A549 (cell line): Measurements from ENCODE around the gene VPS51. TPM values are rescaled to one million over a fixed set of nuclear protein-coding genes. Genes with fewer than 3 reads are reported as not detected.

Experiments used
- ATAC-seq, 2 experiments: fragments of 200-7000 bp in 1 of 2; fragments of >200 bp in 1 of 2; cut with Nextera tagmentation in 1 of 2; cut with Tn5 transposase in 1 of 2; 3 replicates each; pipeline versions ENCODE4 v1.8.0 to v1.9.1; 2018 to 2020; ENCODE audit warnings: mild to moderate bottlenecking in 1 of 2, moderate library complexity in 1 of 2
- CTCF ChIA-PET: fragments of 300-600 bp; sonication (Branson Sonifier 250); formaldehyde crosslinking; extraction: SDS; loops from one replicate; lab custom pipeline; 2021; ENCODE audit warnings: antibody characterized with exemption, inconsistent platforms; lab: Yijun Ruan, JAX
- POLR2A ChIA-PET: fragments of 350-600 bp; formaldehyde crosslinking; extraction: SDS; loops from one replicate; lab custom pipeline; 2021; ENCODE audit warnings: antibody characterized with exemption, inconsistent platforms; lab: Yijun Ruan, JAX
- DNase-seq, 2 experiments: peaks; one replicate each; pipeline versions ENCODE4 v3.0.0 to v3.0.0-alpha.2; 2011 to 2016; ENCODE audit warnings: low read depth in 1 of 2, low spot score in 1 of 2
- FAIRE-seq: peaks from 2 replicates; lab custom pipeline; 2011; peaks lifted over from hg19 to GRCh38; lab: Jason Lieb, UNC
- H3K27ac ChIP-seq, 2 experiments: fragments of >200 bp; sonication (Bioruptor Twin); formaldehyde crosslinking; 3 replicates each; pipeline ENCODE4 v1.5.1; 2016 to 2017
- H3K4me1 ChIP-seq: fragments of >200 bp; sonication (Bioruptor Twin); formaldehyde crosslinking; 3 replicates; pipeline ENCODE4 v1.6.1; 2016
- H3K4me2 ChIP-seq: fragments of >200 bp; sonication (Bioruptor Twin); formaldehyde crosslinking; 3 replicates; pipeline ENCODE4 v1.6.1; 2016
- H3K4me3 ChIP-seq: fragments of >200 bp; sonication (Bioruptor Twin); formaldehyde crosslinking; 3 replicates; pipeline ENCODE4 v1.5.1; 2016
- H3K9me3 ChIP-seq: fragments of >200 bp; sonication (Bioruptor Twin); formaldehyde crosslinking; 3 replicates; pipeline ENCODE4 v1.6.1; 2016
- BHLHE40 ChIP-seq: IDR thresholded peaks from 2 replicates; pipeline ENCODE4 v1.6.1; 2012; ENCODE audit warnings: low read depth, low read length, inconsistent platforms
- CBX8 ChIP-seq: fragments of 200-600 bp; sonication (generic); IDR thresholded peaks from 2 replicates; pipeline ENCODE4 v1.6.1; 2016
- CEBPB ChIP-seq, 2 experiments: fragments of >200 bp in 1 of 2; sonication (Bioruptor Twin) in 1 of 2; formaldehyde crosslinking in 1 of 2; IDR thresholded peaks; 2 replicates each; pipeline ENCODE4 v1.6.1; 2012 to 2016
- EHF ChIP-seq: fragments of 250-450 bp; sonication (Bioruptor Pico); IDR thresholded peaks from 2 replicates; pipeline ENCODE4 v1.5.0; 2020; ENCODE audit warnings: mild to moderate bottlenecking
- EP300 ChIP-seq, 2 experiments: fragments of >200 bp; sonication (Bioruptor Twin); formaldehyde crosslinking; IDR thresholded peaks; 2 replicates in 1 of 2; 3 replicates in 1 of 2; pipeline ENCODE4 v1.6.1; 2016 to 2017
- HEYL ChIP-seq: fragments of 250-450 bp; sonication (Bioruptor Pico); IDR thresholded peaks from 2 replicates; pipeline ENCODE4 v1.8.0; 2021; ENCODE audit warnings: mild to moderate bottlenecking, moderate library complexity
- KDM1A ChIP-seq: fragments of 200-600 bp; sonication (generic); IDR thresholded peaks from 2 replicates; pipeline ENCODE4 v1.6.1; 2016; ENCODE audit warnings: low read depth, mild to moderate bottlenecking
- PHF8 ChIP-seq: fragments of 200-600 bp; sonication (generic); IDR thresholded peaks from 2 replicates; pipeline ENCODE4 v1.6.1; 2016; ENCODE audit warnings: low read depth, mild to moderate bottlenecking, antibody characterized with exemption, moderate library complexity, borderline replicate concordance
- POLR2A ChIP-seq: IDR thresholded peaks from 2 replicates; pipeline ENCODE4 v1.6.1; 2012; ENCODE audit warnings: mild to moderate bottlenecking, low read length
- RAD21 ChIP-seq, 2 experiments: fragments of >200 bp in 1 of 2; sonication (Bioruptor Twin) in 1 of 2; formaldehyde crosslinking in 1 of 2; IDR thresholded peaks in 1 of 2; conservative IDR thresholded peaks in 1 of 2; 2 replicates in 1 of 2; 3 replicates in 1 of 2; pipeline ENCODE4 v1.6.1; 2012 to 2018; ENCODE audit warnings: inconsistent platforms in 1 of 2
- RARB ChIP-seq: fragments of 250-450 bp; sonication (Bioruptor Pico); IDR thresholded peaks from 2 replicates; pipeline ENCODE4 v1.8.0; 2021; ENCODE audit warnings: mild to moderate bottlenecking, moderate library complexity
- RFX5 ChIP-seq: fragments of 450-650 bp; IDR thresholded peaks from 2 replicates; pipeline ENCODE4 v1.7.1; 2014; ENCODE audit warnings: antibody characterized with exemption, mild to moderate bottlenecking, moderate library complexity
- SMC3 ChIP-seq: fragments of >200 bp; sonication (Bioruptor Twin); formaldehyde crosslinking; IDR thresholded peaks from 3 replicates; pipeline ENCODE4 v1.6.1; 2018; ENCODE audit warnings: inconsistent platforms
- WGBS: methylation state at CpG from one replicate; pipeline ENCODE4 v1.1.6; 2017; ENCODE audit errors: missing lambda C conversion rate; 5-methylcytosine and 5-hydroxymethylcytosine counted together
- polyA plus RNA-seq, 4 experiments: library from polyadenylated mRNA; depleted of rRNA in 3 of 4; stranded (reverse); fragments of >200 nt; fragmentation: RNase III in 1 of 4; extraction: RNeasy Plus Mini Kit Qiagen cat#74134 plus additional on column Dnase treatment in 1 of 4; gene quantifications; 2 replicates in 3 of 4; 3 replicates in 1 of 4; pipeline ENCODE4 v1.2.3, GENCODE V29; 2011 to 2017
- TF ChIP-seq, protein P1 (sequence below): fragments of 200-600 bp; sonication (generic); IDR thresholded peaks from 2 replicates; pipeline ENCODE4 v1.6.1; 2016; ENCODE audit warnings: antibody characterized with exemption, mild to moderate bottlenecking, moderate library complexity
- TF ChIP-seq, protein P2 (sequence below): fragments of >200 bp; sonication (Bioruptor Twin); formaldehyde crosslinking; IDR thresholded peaks from 2 replicates; pipeline ENCODE4 v1.6.1; 2016
- TF ChIP-seq, protein P3 (sequence below): IDR thresholded peaks from 2 replicates; pipeline ENCODE4 v1.6.1; 2012; ENCODE audit warnings: low read depth, borderline replicate concordance
- TF ChIP-seq, protein P4 (sequence below): fragments of 250-450 bp; sonication (Bioruptor Pico); IDR thresholded peaks from 2 replicates; pipeline ENCODE4 v1.5.0; 2021; ENCODE audit warnings: mild to moderate bottlenecking, moderate library complexity, borderline replicate concordance

VPS51 gene
- polyA plus RNA-seq, 2 of the 4 experiments (the other 2 are of a cell fraction), result 37.2 to 51.0 TPM

DNA sequence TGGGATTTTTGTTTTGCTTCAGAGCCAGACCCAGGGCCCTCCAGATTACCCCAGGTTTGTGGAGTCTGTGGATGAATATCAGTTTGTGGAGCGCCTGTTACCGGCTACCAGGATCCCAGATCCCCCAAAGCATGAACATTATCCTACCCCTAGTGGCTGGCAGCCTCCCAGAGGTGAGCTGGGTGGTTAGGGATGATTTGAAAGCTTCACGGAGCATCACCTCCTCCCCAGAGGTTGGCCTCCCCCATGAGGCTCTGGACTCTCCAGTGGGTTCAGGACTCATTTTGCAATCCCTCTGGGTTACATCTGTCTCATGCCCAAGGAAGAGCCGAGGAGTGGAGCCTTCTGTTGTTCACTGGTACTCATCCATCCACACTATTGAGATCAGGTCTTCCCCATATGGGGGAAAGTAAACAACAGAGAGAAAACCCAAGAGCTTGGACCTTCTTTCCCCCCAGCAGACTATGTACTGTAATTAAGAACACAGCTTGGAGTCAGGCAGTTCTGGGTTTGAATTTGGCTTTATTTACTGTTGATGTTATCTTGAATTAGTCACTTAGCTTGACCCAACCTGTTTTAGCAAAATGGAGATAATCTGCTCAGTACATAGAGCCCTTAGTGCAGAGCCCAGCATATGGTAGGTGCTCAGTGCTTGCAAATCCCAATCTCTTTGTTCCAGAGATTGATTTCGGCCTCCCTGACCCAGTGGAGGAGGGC lies 28.6 kb downstream of the VPS51 start (continued):
- TF ChIP-seq, protein P1, sequence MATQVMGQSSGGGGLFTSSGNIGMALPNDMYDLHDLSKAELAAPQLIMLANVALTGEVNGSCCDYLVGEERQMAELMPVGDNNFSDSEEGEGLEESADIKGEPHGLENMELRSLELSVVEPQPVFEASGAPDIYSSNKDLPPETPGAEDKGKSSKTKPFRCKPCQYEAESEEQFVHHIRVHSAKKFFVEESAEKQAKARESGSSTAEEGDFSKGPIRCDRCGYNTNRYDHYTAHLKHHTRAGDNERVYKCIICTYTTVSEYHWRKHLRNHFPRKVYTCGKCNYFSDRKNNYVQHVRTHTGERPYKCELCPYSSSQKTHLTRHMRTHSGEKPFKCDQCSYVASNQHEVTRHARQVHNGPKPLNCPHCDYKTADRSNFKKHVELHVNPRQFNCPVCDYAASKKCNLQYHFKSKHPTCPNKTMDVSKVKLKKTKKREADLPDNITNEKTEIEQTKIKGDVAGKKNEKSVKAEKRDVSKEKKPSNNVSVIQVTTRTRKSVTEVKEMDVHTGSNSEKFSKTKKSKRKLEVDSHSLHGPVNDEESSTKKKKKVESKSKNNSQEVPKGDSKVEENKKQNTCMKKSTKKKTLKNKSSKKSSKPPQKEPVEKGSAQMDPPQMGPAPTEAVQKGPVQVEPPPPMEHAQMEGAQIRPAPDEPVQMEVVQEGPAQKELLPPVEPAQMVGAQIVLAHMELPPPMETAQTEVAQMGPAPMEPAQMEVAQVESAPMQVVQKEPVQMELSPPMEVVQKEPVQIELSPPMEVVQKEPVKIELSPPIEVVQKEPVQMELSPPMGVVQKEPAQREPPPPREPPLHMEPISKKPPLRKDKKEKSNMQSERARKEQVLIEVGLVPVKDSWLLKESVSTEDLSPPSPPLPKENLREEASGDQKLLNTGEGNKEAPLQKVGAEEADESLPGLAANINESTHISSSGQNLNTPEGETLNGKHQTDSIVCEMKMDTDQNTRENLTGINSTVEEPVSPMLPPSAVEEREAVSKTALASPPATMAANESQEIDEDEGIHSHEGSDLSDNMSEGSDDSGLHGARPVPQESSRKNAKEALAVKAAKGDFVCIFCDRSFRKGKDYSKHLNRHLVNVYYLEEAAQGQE, result no peak

DNA sequence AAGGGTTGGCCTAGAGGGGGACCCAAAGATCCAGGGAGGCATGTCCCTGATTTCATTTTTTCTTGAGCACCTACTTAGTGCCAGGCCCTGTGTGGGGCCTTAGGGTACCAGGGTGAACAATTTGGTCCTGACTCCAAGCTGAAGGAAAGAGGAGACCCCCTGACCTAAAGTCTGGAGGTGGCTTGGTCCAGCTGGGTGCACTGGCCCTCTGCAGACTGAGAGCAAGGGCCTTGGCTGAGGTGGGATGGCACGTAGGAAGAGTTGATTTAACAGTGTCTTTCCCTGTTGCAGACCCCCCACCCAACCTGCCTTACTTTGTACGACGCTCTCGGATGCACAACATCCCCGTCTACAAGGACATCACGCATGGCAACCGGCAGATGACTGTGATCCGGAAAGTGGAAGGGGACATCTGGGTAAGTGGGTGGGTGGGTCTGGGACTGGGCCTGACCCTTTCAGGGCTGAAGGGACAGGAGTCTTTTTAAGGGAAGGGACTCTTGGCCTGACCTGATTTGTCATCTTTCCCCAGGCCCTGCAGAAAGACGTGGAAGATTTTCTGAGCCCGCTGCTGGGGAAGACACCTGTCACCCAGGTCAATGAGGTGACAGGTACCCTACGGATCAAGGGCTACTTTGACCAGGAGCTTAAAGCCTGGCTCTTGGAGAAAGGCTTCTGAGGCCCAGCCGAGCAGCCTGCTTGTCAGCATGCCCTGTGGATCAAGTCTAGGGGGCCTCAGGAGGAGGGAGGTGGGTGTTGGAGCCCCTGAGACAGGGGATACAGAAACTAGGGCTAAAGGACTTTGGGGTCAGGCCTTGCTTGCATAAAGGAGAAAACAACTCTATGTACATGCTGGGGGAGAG lies 29.4 kb downstream of the VPS51 start:
- H3K27ac ChIP-seq, result no peak overlapping the region
- 83% methylated on average over 10 of the region's 12 CpGs for WGBS
- no peak for TF ChIP-seq RFX5
- TF ChIP-seq, protein P2, sequence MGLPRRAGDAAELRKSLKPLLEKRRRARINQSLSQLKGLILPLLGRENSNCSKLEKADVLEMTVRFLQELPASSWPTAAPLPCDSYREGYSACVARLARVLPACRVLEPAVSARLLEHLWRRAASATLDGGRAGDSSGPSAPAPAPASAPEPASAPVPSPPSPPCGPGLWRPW, result no peak
- no peak for TF ChIP-seq BHLHE40
- no peak for TF ChIP-seq CBX8
- no peak for TF ChIP-seq RARB (CRISPR knock-in tag)
- TF ChIP-seq PHF8, result no peak
- no peak for TF ChIP-seq CEBPB (IDR thresholded peaks at IDR 0.05)
- TF ChIP-seq, protein P3, sequence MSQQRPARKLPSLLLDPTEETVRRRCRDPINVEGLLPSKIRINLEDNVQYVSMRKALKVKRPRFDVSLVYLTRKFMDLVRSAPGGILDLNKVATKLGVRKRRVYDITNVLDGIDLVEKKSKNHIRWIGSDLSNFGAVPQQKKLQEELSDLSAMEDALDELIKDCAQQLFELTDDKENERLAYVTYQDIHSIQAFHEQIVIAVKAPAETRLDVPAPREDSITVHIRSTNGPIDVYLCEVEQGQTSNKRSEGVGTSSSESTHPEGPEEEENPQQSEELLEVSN, result no peak
- no peak for TF ChIP-seq RAD21 (conservative IDR thresholded peaks at IDR 0.05 in 1 of 2, IDR thresholded peaks at IDR 0.05 in 1 of 2)
- TF ChIP-seq, protein P4, sequence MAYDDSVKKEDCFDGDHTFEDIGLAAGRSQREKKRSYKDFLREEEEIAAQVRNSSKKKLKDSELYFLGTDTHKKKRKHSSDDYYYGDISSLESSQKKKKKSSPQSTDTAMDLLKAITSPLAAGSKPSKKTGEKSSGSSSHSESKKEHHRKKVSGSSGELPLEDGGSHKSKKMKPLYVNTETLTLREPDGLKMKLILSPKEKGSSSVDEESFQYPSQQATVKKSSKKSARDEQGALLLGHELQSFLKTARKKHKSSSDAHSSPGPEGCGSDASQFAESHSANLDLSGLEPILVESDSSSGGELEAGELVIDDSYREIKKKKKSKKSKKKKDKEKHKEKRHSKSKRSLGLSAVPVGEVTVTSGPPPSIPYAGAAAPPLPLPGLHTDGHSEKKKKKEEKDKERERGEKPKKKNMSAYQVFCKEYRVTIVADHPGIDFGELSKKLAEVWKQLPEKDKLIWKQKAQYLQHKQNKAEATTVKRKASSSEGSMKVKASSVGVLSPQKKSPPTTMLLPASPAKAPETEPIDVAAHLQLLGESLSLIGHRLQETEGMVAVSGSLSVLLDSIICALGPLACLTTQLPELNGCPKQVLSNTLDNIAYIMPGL (CRISPR knock-in tag), result no peak
- no peak for TF ChIP-seq EHF (CRISPR knock-in tag)
- no peak for TF ChIP-seq EP300 (IDR thresholded peaks at IDR 0.05)
- TF ChIP-seq HEYL (CRISPR knock-in tag), result no peak
- TF ChIP-seq SMC3, result no peak
- no peak for TF ChIP-seq KDM1A
- no peak for TF ChIP-seq POLR2A
- peaks cover 12% of the 10 kb centered on the region; the same call in 2 of the 3 replicates for H3K4me1 ChIP-seq
- DNase-seq, result no peak
- ATAC-seq, result no peak
- H3K4me2 ChIP-seq, result no peak overlapping the region
- no peak for FAIRE-seq
- CTCF ChIA-PET, result interaction anchor here (0.6 to 7.3 kb wide), 5 partner anchors 6 to 205 kb away, joined by 3 to 75 read pairs (median 3); partner anchors contain the start of genes ARL2, CAPN1, FAU and MRPL49
- no peak overlapping the region for H3K4me3 ChIP-seq
- POLR2A ChIA-PET, result interaction anchor here (0.5 to 2.0 kb wide), 3 partner anchors 9 to 33 kb away, joined by 5 to 12 read pairs (median 5); partner anchors contain the start of gene SYVN1
- no peaks in the 10 kb centered on the region for H3K9me3 ChIP-seq
